Muscle layer of colon (tissue), 2 donors: Measurements from ENCODE around the gene BTBD9.

Source experiments
- H3K27ac ChIP-seq: one replicate; pipeline ENCODE4 v1.7.0; 2013; ENCODE audit warnings: low read depth, mild to moderate bottlenecking, low read length, moderate library complexity
- H3K27me3 ChIP-seq, 2 donors: one replicate each; pipeline ENCODE4 v1.7.0; 2013; ENCODE audit warnings: low read length in 2 of 2, mild to moderate bottlenecking in 2 of 2; ENCODE audit not compliant: insufficient read depth in 2 of 2, control insufficient read depth in 1 of 2
- H3K36me3 ChIP-seq: one replicate; pipeline ENCODE4 v1.7.0; 2013; ENCODE audit warnings: mild to moderate bottlenecking, low read length; ENCODE audit not compliant: insufficient read depth
- H3K4me1 ChIP-seq: one replicate; pipeline ENCODE4 v1.7.0; 2013; ENCODE audit warnings: mild to moderate bottlenecking, low read length; ENCODE audit not compliant: insufficient read depth
- H3K4me3 ChIP-seq, 2 donors: one replicate each; pipeline ENCODE4 v1.7.0; 2013; ENCODE audit warnings: low read length in 2 of 2, low read depth in 1 of 2, mild to moderate bottlenecking in 1 of 2, moderate library complexity in 1 of 2
- H3K9ac ChIP-seq: one replicate; pipeline ENCODE4 v1.7.0; 2013; ENCODE audit warnings: low read length
- H3K9me3 ChIP-seq: one replicate; pipeline ENCODE4 v1.7.0; 2013; ENCODE audit warnings: mild to moderate bottlenecking, low read length
- donor health status: abdominal sarcoma.
- donor health status: Adenocarcinoma of cecum.

The BTBD9 gene

DNA sequence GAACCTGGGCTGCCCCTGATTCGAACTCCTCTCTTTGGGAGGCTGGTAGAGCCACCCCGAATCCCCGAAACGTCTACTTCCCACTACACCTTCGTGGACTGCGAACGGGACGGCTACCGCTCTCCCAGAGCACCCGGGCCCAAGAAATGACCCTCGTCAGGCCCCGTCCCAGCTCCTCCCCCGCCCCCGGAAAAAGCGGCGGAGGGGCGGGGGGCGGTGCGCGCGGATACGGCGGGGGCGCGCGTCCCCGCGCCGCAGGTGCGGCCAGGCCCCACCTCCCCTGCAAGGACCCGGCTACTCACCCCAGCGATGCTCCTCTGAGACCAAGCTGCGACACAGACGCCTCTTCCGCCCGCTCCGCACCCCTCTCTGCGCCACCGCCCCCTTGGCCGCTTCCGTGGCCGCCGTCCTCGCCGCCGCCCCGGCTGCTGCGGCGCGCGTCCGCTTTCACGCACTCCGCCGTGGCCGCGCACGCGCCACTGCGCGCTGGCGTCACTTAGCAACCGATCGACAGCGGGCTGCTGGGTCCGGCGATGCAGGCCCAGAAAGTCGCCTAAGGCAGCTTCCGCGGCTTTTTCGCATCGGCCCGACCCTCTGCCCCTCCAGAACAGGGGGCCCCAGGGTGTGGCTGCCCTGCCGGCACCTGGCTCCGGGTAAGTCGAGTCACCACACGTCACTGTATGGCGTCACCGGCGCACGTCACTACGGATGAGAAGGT, at the start of gene BTBD9:
TSS of gene BTBD9 (minus strand) at position 432 of the 718 bp plus-strand sequence.
- H3K9ac ChIP-seq: peak within 1 kb of the TSS; percentile 86
- no peaks in the 10 kb centered on the region for H3K36me3 ChIP-seq
- H3K4me3 ChIP-seq: peak within 1 kb of the TSS; percentile 94 to 97

DNA sequence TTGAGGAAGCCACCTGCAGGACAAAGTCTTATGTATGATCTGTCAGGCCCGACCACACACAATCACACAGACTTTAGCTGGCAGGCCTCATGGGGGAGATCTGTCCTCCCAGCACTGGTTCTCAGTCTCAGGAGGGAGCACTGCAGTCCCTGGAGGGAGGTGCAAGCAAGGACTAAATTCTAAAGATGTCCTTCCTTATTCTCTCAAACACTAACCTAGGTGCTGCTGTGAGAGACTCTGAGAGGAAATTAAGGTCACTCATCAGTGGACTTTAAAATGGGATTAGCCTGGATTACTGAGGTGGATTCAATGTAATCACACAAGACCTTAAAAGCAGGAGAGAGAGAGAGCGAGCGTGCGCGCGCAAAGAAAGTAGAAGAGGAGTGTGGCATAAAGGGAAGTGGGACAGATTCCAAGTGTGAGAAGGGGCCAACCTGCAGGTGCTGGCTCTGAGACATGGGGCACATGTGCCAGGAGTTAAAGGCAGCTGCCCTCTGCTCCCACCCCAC, 48.9 kb upstream of the BTBD9 start:
- Histone ChIP-seq H3K9ac (no peak overlapping the region), H3K4me1 (no peaks in the 10 kb centered on the region), H3K4me3 (no peak overlapping the region), H3K27ac (no peak overlapping the region), H3K9me3 (no peaks in the 10 kb centered on the region), H3K27me3 (no peaks in the 10 kb centered on the region), H3K36me3 (no peaks in the 10 kb centered on the region)

More for the DNA sequence above, at the start of gene BTBD9:
- Histone ChIP-seq H3K4me1 (peaks cover 29% of the 10 kb centered on the region), H3K9me3 (no peaks in the 10 kb centered on the region), H3K27me3 (no peaks in the 10 kb centered on the region), H3K27ac (peak within 1 kb of the TSS; percentile 92)

DNA sequence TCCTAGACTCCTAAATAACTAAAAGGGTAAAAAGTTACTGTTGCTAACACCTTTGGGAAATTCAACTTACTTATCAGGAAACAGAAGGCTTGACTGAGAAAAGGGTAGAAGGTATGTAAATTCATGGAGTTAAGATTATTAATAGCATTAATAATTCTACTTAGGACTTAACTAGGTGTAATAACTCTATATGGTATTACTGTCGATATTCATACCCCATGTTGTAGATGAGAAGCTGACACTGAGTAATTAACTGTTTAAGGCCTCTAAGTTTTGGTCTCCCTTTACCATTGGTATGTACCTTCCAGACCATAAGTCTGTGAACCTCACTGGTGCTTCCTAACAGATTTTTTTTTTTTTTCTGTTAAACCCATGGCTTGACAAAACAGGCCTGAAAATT, 47.8 kb upstream of the BTBD9 start:
- H3K27ac ChIP-seq: no peak overlapping the region
- no peaks in the 10 kb centered on the region for H3K36me3 ChIP-seq
- no peaks in the 10 kb centered on the region for H3K9me3 ChIP-seq
- no peak overlapping the region for H3K4me3 ChIP-seq
- H3K4me1 ChIP-seq: no peaks in the 10 kb centered on the region
- H3K9ac ChIP-seq: no peak overlapping the region
- H3K27me3 ChIP-seq: no peaks in the 10 kb centered on the region

DNA sequence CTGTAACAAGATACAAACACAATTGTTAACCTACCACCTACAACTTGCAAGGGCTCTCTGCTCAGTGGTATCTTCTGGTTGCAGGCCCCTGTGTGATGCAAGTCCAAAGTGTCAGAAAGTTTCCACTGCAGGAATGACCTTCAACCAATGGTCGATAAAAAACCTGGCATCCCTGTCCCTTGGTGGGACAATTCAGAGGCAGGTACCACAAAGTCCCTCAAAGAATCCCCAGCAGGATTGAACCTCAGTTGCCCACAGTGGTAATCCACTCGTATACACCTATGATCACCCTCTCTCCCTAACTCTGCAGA, 47.3 kb upstream of the BTBD9 start:
- H3K27ac ChIP-seq: no peak overlapping the region
- H3K9me3 ChIP-seq: no peaks in the 10 kb centered on the region
- no peak overlapping the region for H3K9ac ChIP-seq
- no peaks in the 10 kb centered on the region for H3K27me3 ChIP-seq
- H3K4me1 ChIP-seq: no peaks in the 10 kb centered on the region
- no peak overlapping the region for H3K4me3 ChIP-seq
- peaks cover under 1% of the 10 kb centered on the region for H3K36me3 ChIP-seq

DNA sequence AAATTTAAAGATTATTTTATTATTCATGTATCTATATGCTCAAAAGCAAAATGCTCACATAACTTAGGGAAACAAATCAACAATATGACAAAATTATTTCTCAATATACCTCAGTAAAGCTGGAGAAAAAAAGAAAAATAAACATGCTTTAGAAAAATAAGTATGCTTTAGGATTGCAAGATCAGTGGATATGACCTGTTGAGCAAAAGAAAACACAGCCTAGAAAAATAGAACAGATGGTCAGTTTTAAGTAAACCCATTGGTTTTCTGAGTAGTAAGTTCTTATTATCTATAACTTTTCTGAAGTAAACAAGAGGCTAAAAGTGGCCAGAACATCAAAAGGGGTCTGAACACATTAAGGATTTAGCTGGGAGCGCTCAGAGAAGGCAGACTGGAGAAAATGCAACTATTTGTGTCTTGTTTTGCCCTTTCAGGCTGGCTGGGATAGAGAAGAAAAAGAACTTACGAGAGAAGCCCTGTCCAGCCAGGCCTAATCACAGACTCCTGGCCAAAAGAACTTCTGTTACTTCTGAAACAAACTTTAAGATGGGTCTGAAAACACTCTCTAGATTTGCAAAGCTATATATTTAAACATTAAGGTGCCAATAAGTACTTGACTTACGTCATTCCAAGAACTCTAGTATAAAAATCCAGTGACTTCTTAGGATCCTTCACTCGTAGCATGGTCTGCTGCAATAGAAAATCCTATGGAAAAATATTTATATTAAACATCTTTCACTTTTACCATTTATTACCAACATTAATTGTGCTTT, 46.7 kb upstream of the BTBD9 start:
- H3K4me1 ChIP-seq: no peaks in the 10 kb centered on the region
- peaks cover 6% of the 10 kb centered on the region for H3K36me3 ChIP-seq
- H3K9ac ChIP-seq: no peak overlapping the region
- no peak overlapping the region for H3K4me3 ChIP-seq
- H3K27ac ChIP-seq: no peak overlapping the region
- H3K27me3 ChIP-seq: no peaks in the 10 kb centered on the region
- H3K9me3 ChIP-seq: no peaks in the 10 kb centered on the region

DNA sequence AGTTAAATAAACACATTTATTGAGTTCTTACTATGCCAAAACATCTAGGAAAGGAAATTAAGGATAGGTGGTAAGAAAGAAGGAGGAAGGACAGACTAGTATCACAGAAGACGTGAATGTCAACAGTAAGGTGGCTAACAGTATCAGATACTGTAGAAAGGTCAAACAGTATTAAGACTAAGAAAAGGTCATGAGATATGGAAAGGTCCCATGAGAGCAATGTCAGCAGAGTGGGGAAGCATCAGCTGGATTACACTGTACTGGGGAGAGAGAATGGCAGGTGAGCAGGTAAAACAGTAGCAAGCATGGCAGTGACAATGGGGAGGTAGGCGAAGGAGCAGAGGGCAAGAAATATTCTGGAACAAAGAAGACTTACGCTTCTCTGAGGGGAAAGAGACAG, 45.2 kb upstream of the BTBD9 start:
- no peak overlapping the region for H3K9ac ChIP-seq
- H3K27me3 ChIP-seq: no peaks in the 10 kb centered on the region
- no peaks in the 10 kb centered on the region for H3K9me3 ChIP-seq
- H3K36me3 ChIP-seq: peaks cover 6% of the 10 kb centered on the region
- H3K27ac ChIP-seq: no peak overlapping the region
- H3K4me1 ChIP-seq: no peaks in the 10 kb centered on the region
- no peak overlapping the region for H3K4me3 ChIP-seq

DNA sequence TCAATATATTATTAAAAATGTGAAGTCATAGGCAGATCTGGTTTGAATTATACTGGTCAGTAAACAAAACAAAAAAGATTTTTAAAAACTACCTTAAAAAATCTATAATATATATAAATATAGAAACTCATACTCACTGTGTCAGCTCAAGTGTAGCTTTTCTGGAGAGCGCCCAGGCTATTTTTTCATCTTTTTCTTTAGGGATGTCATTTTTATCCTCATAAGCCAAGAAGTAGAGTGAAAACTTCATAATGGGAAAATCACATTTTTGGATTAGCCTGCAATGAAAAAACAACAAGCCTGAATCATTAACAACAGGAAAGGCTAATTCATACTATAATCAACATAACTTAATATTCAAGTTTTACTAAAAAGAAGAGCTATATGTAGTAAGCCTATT, 44.5 kb upstream of the BTBD9 start:
- Histone ChIP-seq H3K9me3 (no peaks in the 10 kb centered on the region), H3K36me3 (peaks cover 6% of the 10 kb centered on the region), H3K27me3 (no peaks in the 10 kb centered on the region), H3K9ac (no peak overlapping the region), H3K27ac (no peak overlapping the region), H3K4me3 (no peak overlapping the region), H3K4me1 (no peaks in the 10 kb centered on the region)

DNA sequence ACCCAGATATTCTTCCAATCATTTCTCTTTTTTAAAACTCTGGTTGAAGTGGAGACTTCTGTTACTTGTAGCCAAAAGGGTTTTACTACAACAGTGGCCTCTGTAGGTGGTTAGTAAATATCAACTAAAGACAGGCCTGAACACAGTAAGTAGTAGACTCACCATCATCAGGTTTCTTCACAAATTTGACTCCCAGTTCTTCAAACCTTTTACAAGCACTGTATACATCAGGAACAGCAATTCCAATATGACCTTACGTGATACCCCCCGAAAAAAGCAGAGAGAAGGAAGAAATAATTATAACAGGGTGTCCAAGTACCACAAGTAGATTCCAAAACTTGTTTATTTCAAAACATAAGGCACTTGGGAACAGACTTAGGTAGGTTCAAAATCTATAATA, 42.1 kb upstream of the BTBD9 start:
- H3K9me3 ChIP-seq: no peaks in the 10 kb centered on the region
- H3K27ac ChIP-seq: no peak overlapping the region
- H3K36me3 ChIP-seq: peaks cover 22% of the 10 kb centered on the region
- H3K27me3 ChIP-seq: no peaks in the 10 kb centered on the region
- H3K4me1 ChIP-seq: no peaks in the 10 kb centered on the region
- H3K9ac ChIP-seq: no peak overlapping the region
- no peak overlapping the region for H3K4me3 ChIP-seq

DNA sequence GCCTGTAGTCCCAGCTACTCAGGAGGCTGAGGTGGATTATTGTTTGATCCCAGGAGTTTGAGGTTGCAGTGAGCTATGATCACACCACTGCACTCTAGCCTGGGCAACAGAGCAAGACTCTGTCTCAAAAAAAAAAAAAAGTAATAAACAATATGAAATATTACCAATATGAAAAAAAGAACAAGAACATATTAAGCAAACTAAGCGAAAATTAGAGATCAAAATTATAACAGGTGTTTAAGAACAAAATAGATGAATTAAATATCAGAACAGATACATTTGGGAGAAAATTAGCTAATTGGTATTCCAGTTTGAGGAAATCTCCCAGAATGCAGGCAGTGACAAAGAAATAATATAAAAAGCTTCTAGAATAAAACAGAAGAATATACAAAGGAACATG, 39.9 kb upstream of the BTBD9 start:
- Histone ChIP-seq H3K27me3 (no peaks in the 10 kb centered on the region), H3K4me3 (no peak overlapping the region), H3K27ac (no peak overlapping the region), H3K9me3 (no peaks in the 10 kb centered on the region), H3K9ac (no peak overlapping the region), H3K4me1 (no peaks in the 10 kb centered on the region), H3K36me3 (peaks cover 39% of the 10 kb centered on the region)

DNA sequence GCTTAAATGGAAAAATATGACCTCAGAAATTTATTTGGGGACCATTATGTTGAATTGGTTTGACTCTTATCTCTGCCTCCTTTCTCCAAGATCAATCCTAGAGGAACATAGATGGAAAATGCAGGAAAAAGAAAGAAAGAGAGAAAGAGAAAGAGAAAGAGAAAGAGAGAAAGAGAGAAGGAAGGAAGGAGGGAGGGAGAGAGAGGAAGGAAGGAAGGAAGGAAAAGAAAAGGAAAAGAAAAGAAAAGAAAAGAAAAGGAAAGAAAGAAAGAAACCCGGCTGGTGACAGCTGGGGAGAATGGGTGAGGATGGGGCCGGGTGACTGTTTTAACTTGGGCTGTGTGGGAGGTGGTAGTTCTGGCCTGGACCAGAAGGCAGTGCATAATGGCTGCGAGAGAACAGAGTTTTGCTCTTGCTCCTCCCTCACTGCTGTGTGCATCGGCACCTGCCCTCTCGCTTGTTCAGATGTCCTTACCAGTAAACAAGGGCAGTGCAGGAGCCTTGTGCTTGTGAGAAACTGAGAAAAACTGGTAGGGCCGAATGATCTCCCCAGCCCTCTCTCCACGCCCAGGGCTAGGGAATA, 38.5 kb upstream of the BTBD9 start:
- Histone ChIP-seq H3K9me3 (no peaks in the 10 kb centered on the region), H3K4me3 (no peak overlapping the region), H3K4me1 (no peaks in the 10 kb centered on the region), H3K9ac (no peak overlapping the region), H3K27ac (no peak overlapping the region), H3K36me3 (peaks cover 39% of the 10 kb centered on the region), H3K27me3 (no peaks in the 10 kb centered on the region)

DNA sequence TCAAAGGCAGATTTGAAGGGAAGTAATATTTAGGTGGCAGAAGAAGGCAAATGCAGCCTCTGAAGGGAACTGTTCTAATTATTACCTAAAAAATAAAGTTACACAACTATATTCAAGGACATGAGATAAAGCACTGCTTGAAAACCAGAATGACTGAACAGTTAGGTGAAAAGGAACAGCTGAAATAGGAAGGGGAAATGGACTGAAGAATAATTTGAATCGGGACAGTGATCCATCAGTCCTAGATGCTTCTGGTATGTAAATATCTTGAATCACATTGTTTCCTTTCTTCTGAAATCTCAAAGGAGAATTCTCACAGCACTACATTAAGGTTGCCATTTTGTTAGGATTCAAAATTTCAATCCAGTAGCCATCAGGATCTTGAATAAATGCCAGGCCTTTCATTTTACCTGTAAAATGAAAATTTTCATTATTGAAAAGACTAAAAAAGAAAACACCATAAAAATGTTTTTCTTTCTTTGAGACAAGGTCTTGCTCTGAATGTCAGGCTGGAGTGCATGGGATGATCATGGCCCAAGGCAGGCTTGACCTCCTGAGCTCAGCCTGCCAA, 37.3 kb upstream of the BTBD9 start:
- no peaks in the 10 kb centered on the region for H3K4me1 ChIP-seq
- peaks cover 39% of the 10 kb centered on the region for H3K36me3 ChIP-seq
- no peak overlapping the region for H3K27ac ChIP-seq
- no peak overlapping the region for H3K9ac ChIP-seq
- no peak overlapping the region for H3K4me3 ChIP-seq
- H3K9me3 ChIP-seq: no peaks in the 10 kb centered on the region
- H3K27me3 ChIP-seq: no peaks in the 10 kb centered on the region
